ENCODE measurements around the gene FAAH. TPM values are rescaled to one million over a fixed set of nuclear protein-coding genes. Genes with fewer than 3 reads are reported as not detected.
A peak's percentile ranks its signal among the peaks of the same experiment; 100 is the strongest.

Gene FAAH
- total RNA-seq, 1 experiment from 2014 or later, result 25.9 TPM

- Histone ChIP-seq H3K36me3 (ENCODE audit: control insufficient read depth, insufficient read depth, low read length) (no peaks in the 10 kb centered on the region), H3K4me1 (ENCODE audit: control insufficient read depth, insufficient read depth, low read length) (peaks cover 7% of the 10 kb centered on the region; the same call in 1 of the 2 replicates), H3K27me3 (ENCODE audit: control insufficient read depth, insufficient read depth, low read length) (no peaks in the 10 kb centered on the region), H3K9me3 (ENCODE audit: control insufficient read depth, insufficient read depth, low read depth, low read length) (no peaks in the 10 kb centered on the region), H3K4me3 (ENCODE audit: low read depth in 2 of 2, low read length in 2 of 2) (no peak overlapping the region), H3K27ac (ENCODE audit: low read length) (no peak overlapping the region)
- POLR2A ChIA-PET, result no interaction called here
- peak; percentile 58 for DNase-seq (ENCODE audit: low read depth, low spot score)
- TF ChIP-seq POLR2AphosphoS5 (IDR thresholded peaks at IDR 0.05; ENCODE audit: low read depth, low read length), result no peak
- peak; percentile 95 for TF ChIP-seq CTCF (IDR thresholded peaks at IDR 0.05)
- ATAC-seq, result peak; percentile 80
- intact Hi-C loops (cut with micrococcal nuclease; ENCODE audit: unreplicated experiment), result loop anchor here (1.0 kb wide), 1 partner anchor 81 kb away; no protein-coding TSS in a partner anchor
- CTCF ChIA-PET, result interaction anchor here (0.6 to 1.4 kb wide), 8 partner anchors 12 to 157 kb away, joined by 3 to 34 read pairs (median 3); partner anchors contain the start of gene MKNK1
- in situ Hi-C loops (cut with HindIII; ENCODE audit: low pct_unique_long_range_greater_than_20kb, low sequenced_read_pairs), result no loop called here
- no TSS peak for BruUV-seq (replicated peaks)
Observed at GRCh38 chr1:46446646-46447498, 52.8 kb downstream of the FAAH start.

- H3K9me3 ChIP-seq (ENCODE audit: control insufficient read depth, insufficient read depth, low read depth, low read length), result no peaks in the 10 kb centered on the region
- no TSS peak for BruUV-seq (replicated peaks)
- in situ Hi-C loops (cut with HindIII; ENCODE audit: low pct_unique_long_range_greater_than_20kb, low sequenced_read_pairs), result no loop called here
- intact Hi-C loops (cut with micrococcal nuclease; ENCODE audit: unreplicated experiment), result loop anchor here (1.0 kb wide), 1 partner anchor 81 kb away; no protein-coding TSS in a partner anchor
- POLR2A ChIA-PET, result no interaction called here
- no peak for TF ChIP-seq CTCF (IDR thresholded peaks at IDR 0.05)
- no peak for TF ChIP-seq TCF7L2 (IDR thresholded peaks at IDR 0.05; ENCODE audit: low read depth, low read length)
- no peak for TF ChIP-seq POLR2AphosphoS5 (IDR thresholded peaks at IDR 0.05; ENCODE audit: low read depth, low read length)
- no peak for TF ChIP-seq SIN3A (IDR thresholded peaks at IDR 0.05; ENCODE audit: borderline replicate concordance, insufficient read depth, low read depth, low read length)
- no peak for TF ChIP-seq REST (IDR thresholded peaks at IDR 0.05; ENCODE audit: insufficient read depth in 1 of 2, low read depth in 2 of 2, low read length in 1 of 2)
- peaks cover 5% of the 10 kb centered on the region; the same call in 1 of the 2 replicates for H3K4me1 ChIP-seq (ENCODE audit: control insufficient read depth, insufficient read depth, low read length)
- no peak for DNase-seq (ENCODE audit: low read depth, low spot score)
- ATAC-seq, result no peak
- H3K27ac ChIP-seq (ENCODE audit: low read length), result no peak overlapping the region
- H3K36me3 ChIP-seq (ENCODE audit: control insufficient read depth, insufficient read depth, low read length), result no peaks in the 10 kb centered on the region
- no peaks in the 10 kb centered on the region for H3K27me3 ChIP-seq (ENCODE audit: control insufficient read depth, insufficient read depth, low read length)
- H3K4me3 ChIP-seq (ENCODE audit: low read depth in 2 of 2, low read length in 2 of 2), result no peak overlapping the region
- CTCF ChIA-PET, result interaction anchor here (0.6 to 1.4 kb wide), 8 partner anchors 11 to 156 kb away, joined by 3 to 34 read pairs (median 3); partner anchors contain the start of gene MKNK1
Observed at GRCh38 chr1:46447499-46448108, 53.5 kb downstream of the FAAH start.

All from Panc1 (cell line).